Stimulated activated CD8-positive, alpha-beta memory T cell treated with anti-CD3 and anti-CD28 coated beads, Interleukin-15, amount 100 ng/mL, for 4 hours (primary cell): ENCODE measurements around the gene RAB36.
A peak's percentile ranks its signal among the peaks of the same experiment; 100 is the strongest.

Experiments
- DNase-seq, 2 donors: peaks; one replicate each; pipeline ENCODE4 v3.0.0-alpha.2; 2020; ENCODE audit warnings: low read depth in 2 of 2

Gene RAB36

GRCh38 chr22:23158516-23159290 is 13.4 kb downstream of the RAB36 start:
- DNase-seq = no peak

GRCh38 chr22:23159291-23159630 is 14.0 kb downstream of the RAB36 start:
- no peak for DNase-seq

- DNase-seq = no peak
Observed at GRCh38 chr22:23161029-23161428, 15.8 kb downstream of the RAB36 start.

GRCh38 chr22:23161574-23161973 is 16.3 kb downstream of the RAB36 start:
- DNase-seq = no peak

GRCh38 chr22:23163665-23164064 is 18.4 kb downstream of the RAB36 start:
- no peak for DNase-seq

- no peak for DNase-seq
Observed at GRCh38 chr22:23164091-23164490, 18.8 kb downstream of the RAB36 start.

GRCh38 chr22:23166042-23166831 is 21.0 kb downstream of the RAB36 start:
- no peak for DNase-seq

GRCh38 chr22:23166841-23167616 is 21.8 kb downstream of the RAB36 start:
- DNase-seq = no peak

GRCh38 chr22:23168391-23169042 is 23.2 kb downstream of the RAB36 start:
- DNase-seq = no peak

GRCh38 chr22:23169043-23169406 is 23.7 kb downstream of the RAB36 start:
- no peak for DNase-seq

GRCh38 chr22:23175817-23176644 is 30.8 kb downstream of the RAB36 start:
- no peak for DNase-seq

- no peak for DNase-seq
Observed at GRCh38 chr22:23176645-23177027, 31.4 kb downstream of the RAB36 start.

- DNase-seq = no peak
Observed at GRCh38 chr22:23177197-23177596, 31.9 kb downstream of the RAB36 start.

- no peak for DNase-seq
Observed at GRCh38 chr22:23178512-23179254, 33.4 kb downstream of the RAB36 start.

- DNase-seq = no peak
Observed at GRCh38 chr22:23179381-23180299, 34.4 kb downstream of the RAB36 start.

GRCh38 chr22:23180301-23180892 is 35.1 kb downstream of the RAB36 start, which contains the start of gene BCR:
Gene BCR, plus strand, starts transcription at chr22:23180509. Its CDS starts 452 bp downstream, at chr22:23180961.
- DNase-seq = peak in 1 of 2 donors; percentile 31

- no peak for DNase-seq
Observed at GRCh38 chr22:23180893-23181720, 35.8 kb downstream of the RAB36 start.
